ENCODE data around the gene ZYG11A. TPM values are rescaled to one million over a fixed set of nuclear protein-coding genes. Genes with fewer than 3 reads are reported as not detected.

Gene ZYG11A
- total RNA-seq, 2 experiments from 2014 or later: 0.24 to 0.27 TPM

DNA sequence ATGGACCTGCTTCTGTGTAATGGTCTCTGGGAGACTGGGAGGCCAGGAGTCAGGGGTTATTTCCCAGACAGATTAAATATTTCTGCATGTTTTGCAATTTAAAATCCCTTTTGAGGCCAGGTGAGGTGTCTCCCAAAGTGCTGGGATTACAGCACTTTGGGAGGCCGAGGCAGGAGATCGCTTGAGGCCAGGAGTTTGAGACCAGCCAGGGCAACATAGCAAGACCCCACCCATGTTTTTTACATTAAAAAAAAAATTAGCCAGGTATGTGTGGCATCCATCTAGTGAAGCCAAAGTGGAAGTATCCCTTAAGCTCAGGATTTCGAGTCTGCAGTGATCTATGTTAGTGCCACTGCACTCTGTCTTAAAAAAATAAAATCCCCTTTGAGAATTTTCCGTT is 44.9 kb downstream of the ZYG11A start:
- no peak overlapping the region for H3K4me3 Mint-ChIP-seq
- intact Hi-C loops (cut with micrococcal nuclease): no loop called here
- POLR2A ChIA-PET: no interaction called here
- no peaks in the 10 kb centered on the region for H3K4me1 Mint-ChIP-seq (ENCODE audit: low read depth)
- no peaks in the 10 kb centered on the region for H3K36me3 Mint-ChIP-seq
- no peak for DNase-seq
- no peaks in the 10 kb centered on the region for H3K27me3 Mint-ChIP-seq
- CTCF ChIA-PET: interaction anchor here (0.6 kb wide), 1 partner anchor 12 kb away, joined by 4 read pairs; no protein-coding TSS in a partner anchor
- no peak overlapping the region for H3K27ac Mint-ChIP-seq
- peaks cover 2% of the 10 kb centered on the region for H3K9me3 Mint-ChIP-seq

DNA sequence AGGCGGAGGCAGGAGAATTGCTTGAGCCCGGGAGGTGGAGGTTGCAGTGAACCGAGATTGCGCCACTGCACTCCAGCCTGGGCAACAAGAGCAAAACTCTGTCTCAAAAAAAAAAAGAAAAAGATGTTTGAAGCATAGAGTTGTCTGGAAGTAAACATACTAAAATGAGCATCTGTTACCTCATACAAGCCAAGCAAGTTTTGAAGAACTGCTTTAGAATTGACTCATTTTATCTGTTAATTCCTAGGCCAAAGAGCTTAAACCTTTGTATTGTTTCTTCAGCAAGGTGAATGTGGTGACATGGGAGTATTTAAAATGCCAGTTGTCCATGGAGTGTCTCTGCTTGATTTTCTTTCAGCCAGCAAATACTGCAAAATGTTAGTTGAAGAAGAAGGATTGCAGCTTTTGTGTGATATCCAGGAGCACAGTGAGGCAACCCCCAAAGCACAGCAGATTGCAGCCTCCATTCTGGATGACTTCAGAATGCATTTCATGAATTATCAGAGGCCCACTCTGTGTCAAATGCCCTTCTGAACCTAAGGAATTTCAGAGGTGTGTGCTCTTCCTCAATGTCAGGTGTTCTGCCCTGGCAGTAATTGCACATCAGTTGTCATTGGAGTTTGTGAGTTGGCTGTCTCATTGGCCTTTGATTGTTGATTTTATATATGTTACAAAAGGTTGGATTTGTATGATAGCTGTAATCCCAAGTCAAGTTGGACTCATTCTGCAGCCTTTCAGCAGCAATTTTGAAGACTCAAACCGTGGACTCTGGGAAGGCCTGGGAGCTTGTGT is 50.1 kb downstream of the ZYG11A start:
- ChIA-PET CTCF (no interaction called here), POLR2A (no interaction called here)
- H3K36me3 Mint-ChIP-seq: no peaks in the 10 kb centered on the region
- H3K4me1 Mint-ChIP-seq (ENCODE audit: low read depth): no peaks in the 10 kb centered on the region
- H3K27me3 Mint-ChIP-seq: no peaks in the 10 kb centered on the region
- no peaks in the 10 kb centered on the region for H3K9me3 Mint-ChIP-seq
- intact Hi-C loops (cut with micrococcal nuclease): no loop called here
- no peak overlapping the region for H3K4me3 Mint-ChIP-seq
- no peak overlapping the region for H3K27ac Mint-ChIP-seq
- DNase-seq: no peak

DNA sequence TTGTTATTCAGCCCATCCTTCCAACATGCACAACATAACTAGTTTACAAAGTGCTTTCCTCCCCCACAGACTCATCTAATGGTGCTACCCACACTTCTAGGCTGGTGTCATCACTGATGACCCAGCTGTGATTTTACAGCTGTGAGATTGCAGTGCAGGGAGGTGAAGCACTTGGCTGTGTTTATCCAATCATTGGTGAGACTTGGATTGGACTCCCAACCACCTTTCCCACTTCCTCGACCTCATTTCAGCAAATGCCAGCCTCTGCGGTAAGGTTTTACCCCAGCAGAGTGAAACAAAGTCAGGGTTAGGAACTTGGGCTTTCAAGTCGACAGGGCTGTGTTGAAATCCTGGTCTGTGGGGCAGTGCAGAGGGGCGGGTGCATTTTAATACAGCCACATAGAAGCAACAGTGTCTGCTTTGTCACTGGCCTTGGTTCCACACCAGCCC is 56.9 kb downstream of the ZYG11A start:
- CTCF ChIA-PET: interaction anchor here (0.6 kb wide), 1 partner anchor 283 kb away, joined by 3 read pairs; no protein-coding TSS in a partner anchor
- H3K27ac Mint-ChIP-seq: no peak overlapping the region

DNA sequence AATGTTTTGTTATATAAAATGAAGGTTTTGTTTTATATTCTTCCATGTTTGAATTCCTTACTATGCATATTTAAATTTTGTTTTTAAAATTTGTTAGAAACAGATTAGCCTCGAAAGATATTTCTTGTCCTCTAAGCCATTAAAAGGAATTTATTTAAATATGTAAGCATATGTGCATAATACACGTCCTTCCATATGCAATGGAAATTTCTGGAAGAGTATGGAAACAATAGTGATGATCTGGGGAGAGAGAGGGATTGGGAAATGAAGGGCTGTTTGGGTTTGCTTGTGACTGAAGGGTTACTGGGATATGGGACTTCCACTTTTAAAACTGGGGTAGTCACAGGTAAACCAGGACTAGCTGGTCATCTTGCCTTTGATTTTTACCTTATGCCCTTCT is 57.8 kb downstream of the ZYG11A start:
- ChIA-PET POLR2A (interaction anchor here (0.7 kb wide), 1 partner anchor 844 kb away, joined by 4 read pairs; the partner anchor contains the start of gene BTF3L4), CTCF (no interaction called here)
- H3K9me3 Mint-ChIP-seq: no peaks in the 10 kb centered on the region
- H3K4me3 Mint-ChIP-seq: no peak overlapping the region
- no peak overlapping the region for H3K27ac Mint-ChIP-seq
- H3K4me1 Mint-ChIP-seq (ENCODE audit: low read depth): no peaks in the 10 kb centered on the region
- H3K27me3 Mint-ChIP-seq: no peaks in the 10 kb centered on the region
- DNase-seq: no peak
- no peaks in the 10 kb centered on the region for H3K36me3 Mint-ChIP-seq
- intact Hi-C loops (cut with micrococcal nuclease): no loop called here

More for the DNA sequence above, 56.9 kb downstream of the ZYG11A start:
- Mint-ChIP-seq H3K4me3 (no peak overlapping the region), H3K36me3 (no peaks in the 10 kb centered on the region), H3K9me3 (no peaks in the 10 kb centered on the region), H3K4me1 (ENCODE audit: low read depth) (no peaks in the 10 kb centered on the region), H3K27me3 (no peaks in the 10 kb centered on the region)
- DNase-seq: no peak
- POLR2A ChIA-PET: no interaction called here
- intact Hi-C loops (cut with micrococcal nuclease): no loop called here

DNA sequence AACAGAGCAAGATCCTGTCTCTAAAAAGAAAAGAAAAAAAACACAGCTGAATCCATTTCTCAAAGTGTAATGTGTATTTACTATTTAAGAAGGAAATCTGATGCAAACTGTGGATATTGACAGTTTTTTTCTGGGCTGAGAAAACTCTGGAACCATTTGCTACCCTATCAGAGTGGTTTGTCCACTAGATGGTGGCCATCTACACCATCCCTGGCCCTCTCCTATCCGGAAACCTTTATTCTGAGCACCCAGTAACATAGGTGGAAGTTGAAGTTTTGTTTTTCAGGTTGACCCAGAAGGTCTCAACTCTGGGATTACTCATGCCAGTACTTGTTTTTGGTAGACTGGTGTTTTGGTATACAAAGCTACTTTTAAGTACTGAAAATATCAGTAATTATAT is 58.8 kb downstream of the ZYG11A start:
- ChIA-PET POLR2A (interaction anchor here (1.2 kb wide), 1 partner anchor 11 kb away, joined by 3 read pairs; no protein-coding TSS in a partner anchor), CTCF (interaction anchor here (0.9 kb wide), 1 partner anchor 281 kb away, joined by 3 read pairs; no protein-coding TSS in a partner anchor)
- intact Hi-C loops (cut with micrococcal nuclease): no loop called here
- DNase-seq: no peak
- Mint-ChIP-seq H3K27ac (no peak overlapping the region), H3K4me1 (ENCODE audit: low read depth) (no peaks in the 10 kb centered on the region), H3K9me3 (no peaks in the 10 kb centered on the region), H3K36me3 (no peaks in the 10 kb centered on the region), H3K4me3 (no peak overlapping the region), H3K27me3 (no peaks in the 10 kb centered on the region)

DNA sequence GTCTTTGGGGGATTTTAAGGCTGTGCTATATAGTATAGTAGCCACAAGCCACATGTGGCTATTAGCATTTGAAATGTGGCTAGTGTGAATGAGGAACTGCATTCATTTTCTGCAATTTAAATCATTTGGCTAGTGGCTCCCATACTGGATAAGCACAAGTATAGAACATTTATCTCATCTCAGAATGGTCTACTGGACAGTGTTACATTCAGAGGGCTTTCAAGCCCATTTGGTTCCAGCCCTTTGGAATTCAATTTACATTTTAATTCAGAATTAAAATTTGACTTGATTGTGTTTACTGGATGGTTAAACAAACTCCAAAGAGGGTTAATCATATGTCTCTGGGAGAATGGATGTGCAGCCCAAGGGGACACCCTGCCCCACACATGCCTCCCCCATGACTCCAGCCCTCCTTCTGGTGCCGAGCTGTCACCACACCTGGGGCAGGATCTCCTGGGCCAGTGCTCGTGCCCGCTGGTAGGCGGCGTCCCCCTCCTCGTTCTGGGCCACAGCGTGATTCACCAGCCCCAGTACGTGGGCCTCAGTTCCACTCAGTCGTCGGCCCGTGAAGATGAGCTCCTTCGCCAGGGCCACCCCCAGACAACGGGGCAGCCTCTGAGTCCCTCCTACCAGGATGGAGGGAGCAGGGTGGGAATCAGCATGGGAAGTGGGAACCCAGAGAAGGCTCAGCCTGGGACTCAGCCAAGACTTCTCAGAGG is 61.8 kb downstream of the ZYG11A start:
- Mint-ChIP-seq H3K4me1 (ENCODE audit: low read depth) (no peaks in the 10 kb centered on the region), H3K4me3 (no peak overlapping the region), H3K9me3 (no peaks in the 10 kb centered on the region), H3K36me3 (peaks cover 2% of the 10 kb centered on the region), H3K27ac (no peak overlapping the region), H3K27me3 (no peaks in the 10 kb centered on the region)
- no peak for DNase-seq
- intact Hi-C loops (cut with micrococcal nuclease): no loop called here
- POLR2A ChIA-PET: no interaction called here
- CTCF ChIA-PET: interaction anchor here (1.4 to 2.0 kb wide), 2 partner anchors 18 to 278 kb away, joined by 5 read pairs; partner anchors contain the start of gene ECHDC2

DNA sequence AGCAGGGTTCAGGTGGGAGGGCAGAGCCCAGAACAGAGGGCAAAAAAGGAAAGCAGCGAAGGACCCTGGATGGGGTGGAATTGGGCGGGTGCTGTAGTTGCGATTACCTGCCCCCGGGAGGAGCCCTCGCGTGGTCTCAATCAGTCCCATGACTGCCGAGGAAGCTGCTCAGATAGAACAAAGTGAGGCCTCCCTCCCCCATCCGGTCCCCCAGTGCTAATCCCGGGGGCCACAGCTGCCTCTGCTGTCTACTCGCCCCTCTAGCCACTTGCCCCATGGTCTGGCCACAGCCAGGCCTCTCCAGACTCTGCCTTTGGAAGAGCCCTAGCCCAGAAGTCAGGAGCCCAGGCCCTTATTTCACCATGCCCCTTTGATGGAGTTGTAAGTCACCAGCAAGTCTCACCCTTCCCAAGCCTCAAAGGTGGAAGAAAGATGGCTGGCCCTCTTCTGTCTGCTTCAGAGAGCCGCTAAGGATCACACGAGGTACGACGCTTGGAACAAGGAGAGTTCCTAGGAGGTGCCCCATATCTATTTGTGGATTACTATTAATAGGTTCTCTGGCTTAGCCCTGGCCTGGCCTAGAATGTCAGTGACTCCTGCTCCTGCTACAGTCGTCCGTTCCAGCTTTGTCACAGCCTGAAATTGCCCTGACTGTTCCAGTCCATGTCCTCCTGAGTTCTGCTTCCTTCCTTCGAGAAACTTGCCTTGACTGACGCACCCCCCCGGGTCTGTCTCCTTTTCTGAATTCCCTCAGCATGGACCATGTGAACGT is 62.6 kb downstream of the ZYG11A start:
- no peak overlapping the region for H3K4me3 Mint-ChIP-seq
- CTCF ChIA-PET: interaction anchor here (0.6 to 2.0 kb wide), 4 partner anchors 17 to 279 kb away, joined by 4 to 6 read pairs (median 5); partner anchors contain the start of gene ECHDC2
- H3K4me1 Mint-ChIP-seq (ENCODE audit: low read depth): no peaks in the 10 kb centered on the region
- peak; percentile 44 for DNase-seq
- H3K27me3 Mint-ChIP-seq: no peaks in the 10 kb centered on the region
- H3K36me3 Mint-ChIP-seq: peaks cover 6% of the 10 kb centered on the region
- intact Hi-C loops (cut with micrococcal nuclease): loop anchor here (1.0 kb wide), 1 partner anchor 277 kb away; no protein-coding TSS in a partner anchor
- POLR2A ChIA-PET: no interaction called here
- no peaks in the 10 kb centered on the region for H3K9me3 Mint-ChIP-seq
- no peak overlapping the region for H3K27ac Mint-ChIP-seq

DNA sequence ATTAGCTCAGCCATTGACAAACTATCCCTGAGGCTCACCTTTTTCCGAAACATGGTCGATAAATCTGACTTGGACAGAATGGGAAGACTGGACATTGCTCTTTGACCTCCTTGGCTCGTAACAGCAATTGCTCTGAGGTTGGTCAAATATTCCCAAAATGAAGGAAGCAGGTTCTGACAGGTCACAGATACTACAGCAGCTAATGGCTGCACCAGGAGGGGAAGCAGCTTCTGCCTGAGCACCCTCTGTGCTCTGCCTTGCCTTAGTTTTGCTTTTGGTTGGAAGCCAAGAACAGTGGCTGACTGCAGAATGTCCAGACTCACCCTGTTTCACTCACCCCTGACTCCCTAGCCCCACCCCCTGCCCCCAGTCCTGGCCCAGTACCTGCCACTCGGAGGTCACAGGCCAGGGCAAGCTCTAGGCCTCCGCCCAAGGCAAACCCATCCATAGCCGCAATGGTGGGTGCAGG is 63.6 kb downstream of the ZYG11A start:
- ChIA-PET CTCF (interaction anchor here (1.7 to 2.0 kb wide), 2 partner anchors 276 to 278 kb away, joined by 5 to 6 read pairs; no protein-coding TSS in a partner anchor), POLR2A (no interaction called here)
- intact Hi-C loops (cut with micrococcal nuclease): no loop called here
- no peak for DNase-seq
- H3K36me3 Mint-ChIP-seq: peaks cover 6% of the 10 kb centered on the region
- no peaks in the 10 kb centered on the region for H3K27me3 Mint-ChIP-seq
- no peaks in the 10 kb centered on the region for H3K4me1 Mint-ChIP-seq (ENCODE audit: low read depth)
- H3K27ac Mint-ChIP-seq: no peak overlapping the region
- H3K4me3 Mint-ChIP-seq: no peak overlapping the region
- H3K9me3 Mint-ChIP-seq: no peaks in the 10 kb centered on the region

DNA sequence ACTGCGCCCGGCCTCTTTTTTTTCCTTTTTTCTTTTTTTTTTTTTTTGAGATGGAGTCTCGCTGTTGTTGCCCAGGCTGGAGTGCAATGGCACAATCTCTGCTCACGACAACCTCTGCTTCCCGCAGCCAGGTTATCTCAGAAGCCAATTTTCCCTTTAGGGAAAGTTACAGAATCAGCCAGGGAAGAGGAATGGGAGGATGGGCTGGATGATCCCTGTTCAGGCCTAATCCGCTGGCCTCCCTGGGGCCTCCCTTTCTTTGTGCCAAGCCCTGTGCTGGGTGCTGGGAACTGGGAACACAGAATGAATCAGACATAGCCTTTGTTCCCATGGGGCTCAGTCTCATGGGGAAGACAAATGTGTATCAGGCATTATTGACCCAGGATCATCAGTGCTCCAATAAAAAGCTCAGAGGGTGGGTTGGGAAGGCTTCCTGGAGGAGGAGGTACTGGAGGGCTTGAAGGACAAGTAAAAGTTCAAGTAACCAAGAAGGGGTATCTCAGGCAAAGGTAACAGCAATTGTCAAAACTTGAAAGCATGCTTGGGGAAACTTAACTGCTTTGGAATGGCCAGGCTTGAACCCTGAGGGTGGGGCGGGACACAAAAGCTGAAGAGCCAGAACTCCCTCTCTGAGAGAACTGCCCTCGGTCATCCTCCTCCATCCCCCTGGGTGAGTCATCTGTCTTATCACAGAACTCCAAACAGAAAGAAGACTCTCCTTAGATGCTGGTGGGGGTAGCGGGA is 64.7 kb downstream of the ZYG11A start:
- ChIA-PET POLR2A (no interaction called here), CTCF (no interaction called here)
- Mint-ChIP-seq H3K4me3 (no peak overlapping the region), H3K36me3 (peaks cover 6% of the 10 kb centered on the region), H3K9me3 (no peaks in the 10 kb centered on the region), H3K4me1 (ENCODE audit: low read depth) (no peaks in the 10 kb centered on the region), H3K27me3 (no peaks in the 10 kb centered on the region), H3K27ac (no peak overlapping the region)
- no peak for DNase-seq
- intact Hi-C loops (cut with micrococcal nuclease): no loop called here

DNA sequence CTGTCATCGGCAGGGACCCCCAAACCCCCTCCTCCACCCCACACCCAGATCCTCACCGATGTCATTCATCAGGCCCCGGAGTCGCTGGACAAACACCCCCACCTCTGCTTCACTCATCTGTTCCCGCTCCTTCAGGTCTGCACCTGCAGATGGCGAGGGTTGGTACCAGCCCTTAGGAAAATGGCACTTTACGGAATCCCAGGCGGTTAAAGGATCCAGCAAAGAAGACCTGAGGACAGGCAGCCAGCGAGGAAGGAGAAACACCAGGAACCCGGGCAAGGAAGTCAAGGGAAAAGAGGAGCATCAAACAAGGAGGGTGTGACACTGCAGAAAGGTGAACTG is 65.2 kb downstream of the ZYG11A start:
- Mint-ChIP-seq H3K27me3 (no peaks in the 10 kb centered on the region), H3K36me3 (peaks cover 6% of the 10 kb centered on the region), H3K4me3 (no peak overlapping the region), H3K9me3 (no peaks in the 10 kb centered on the region), H3K4me1 (ENCODE audit: low read depth) (no peaks in the 10 kb centered on the region), H3K27ac (no peak overlapping the region)
- intact Hi-C loops (cut with micrococcal nuclease): no loop called here
- no peak for DNase-seq
- POLR2A ChIA-PET: no interaction called here
- CTCF ChIA-PET: no interaction called here

DNA sequence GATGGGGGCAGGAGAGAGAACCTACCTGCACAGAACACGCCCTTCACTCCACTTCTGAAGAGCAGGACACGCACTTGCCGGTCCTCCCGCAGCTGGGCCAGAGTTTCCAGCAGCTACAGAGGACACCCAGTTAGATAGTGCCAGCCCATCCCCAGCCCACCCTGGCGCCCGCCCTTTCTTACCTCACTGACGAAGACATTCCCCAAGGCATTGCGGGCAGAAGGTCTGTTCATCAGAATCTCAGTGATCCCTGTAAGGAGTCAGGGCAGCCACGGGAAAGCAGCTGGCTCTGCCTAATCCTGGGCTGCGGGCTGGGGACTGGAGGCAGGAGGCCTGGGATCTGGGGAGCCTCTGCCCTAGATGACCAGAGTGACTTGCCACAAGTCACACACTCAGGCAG is 69.0 kb downstream of the ZYG11A start:
- Mint-ChIP-seq H3K4me1 (ENCODE audit: low read depth) (no peaks in the 10 kb centered on the region), H3K4me3 (no peak overlapping the region), H3K27me3 (no peaks in the 10 kb centered on the region), H3K27ac (no peak overlapping the region), H3K9me3 (no peaks in the 10 kb centered on the region), H3K36me3 (peaks cover 6% of the 10 kb centered on the region)
- intact Hi-C loops (cut with micrococcal nuclease): no loop called here
- no peak for DNase-seq
- ChIA-PET POLR2A (no interaction called here), CTCF (interaction anchor here (0.7 to 1.0 kb wide), 2 partner anchors 10 kb away, joined by 3 read pairs; partner anchors contain the start of gene ECHDC2)

Data from activated CD4-positive, alpha-beta memory T cell treated with anti-CD3 and anti-CD28 coated beads for 36 hours (primary cell).